Measurements from ENCODE around the gene KIF20B. TPM values are rescaled to one million over a fixed set of nuclear protein-coding genes. Genes with fewer than 3 reads are reported as not detected.

The KIF20B gene
- total and polyA plus RNA-seq, 2 of the 13 experiments (the other 11 are each of a cell fraction or from before 2014, with no cell fraction given), result 3.5 to 38.6 TPM

DNA sequence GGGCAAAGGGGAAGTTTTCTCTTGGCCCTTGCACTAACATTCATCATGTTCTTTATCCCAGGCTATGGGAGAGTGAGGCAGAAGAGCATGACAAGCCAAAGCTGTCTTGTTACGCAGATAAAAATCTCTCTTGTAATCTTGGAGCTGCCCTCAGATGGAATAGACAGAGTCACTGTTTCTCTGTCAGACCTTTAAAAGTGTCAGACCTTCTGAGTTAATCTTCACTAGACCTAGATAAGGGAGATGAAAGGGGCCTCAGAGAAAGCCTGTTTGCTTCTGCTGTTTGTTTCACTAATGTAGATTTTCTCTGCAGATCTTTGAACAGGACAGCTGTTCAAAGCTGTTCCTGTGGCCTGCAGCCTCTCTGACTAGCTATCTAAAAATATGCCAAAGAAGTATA lies 112.9 kb downstream of the KIF20B start (continued):
- no peak for TF ChIP-seq HMGXB3 (CRISPR knock-in tag; IDR thresholded peaks at IDR 0.05; ENCODE audit: borderline replicate concordance)
- no peak for TF ChIP-seq ZNF879 (CRISPR knock-in tag; IDR thresholded peaks at IDR 0.05)
- TF ChIP-seq REXO4 (CRISPR knock-in tag; IDR thresholded peaks at IDR 0.05; ENCODE audit: borderline replicate concordance), result no peak
- TF ChIP-seq ZNF609 (CRISPR knock-in tag; IDR thresholded peaks at IDR 0.05; ENCODE audit: borderline replicate concordance), result no peak
- TF ChIP-seq, protein P1, sequence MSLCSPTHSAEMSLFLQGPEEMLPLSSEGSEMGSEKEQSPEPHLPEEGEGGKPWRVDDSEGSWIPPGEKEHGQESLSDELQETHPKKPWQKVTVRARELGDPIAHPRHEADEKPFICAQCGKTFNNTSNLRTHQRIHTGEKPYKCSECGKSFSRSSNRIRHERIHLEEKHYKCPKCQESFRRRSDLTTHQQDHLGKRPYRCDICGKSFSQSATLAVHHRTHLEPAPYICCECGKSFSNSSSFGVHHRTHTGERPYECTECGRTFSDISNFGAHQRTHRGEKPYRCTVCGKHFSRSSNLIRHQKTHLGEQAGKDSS (CRISPR knock-in tag; IDR thresholded peaks at IDR 0.05; ENCODE audit: borderline replicate concordance, low read depth), result no peak
- no peak for TF ChIP-seq BHLHE40 (IDR thresholded peaks at IDR 0.05; ENCODE audit: low read length)
- TF ChIP-seq MAFF (IDR thresholded peaks at IDR 0.05; ENCODE audit: low read depth, low read length), result no peak
- TF ChIP-seq ZNF646 (CRISPR knock-in tag; IDR thresholded peaks at IDR 0.05), result no peak
- no peak for TF ChIP-seq ZZZ3 (CRISPR knock-in tag; IDR thresholded peaks at IDR 0.05; ENCODE audit: borderline replicate concordance)
- TF ChIP-seq ZNF430 (CRISPR knock-in tag; IDR thresholded peaks at IDR 0.05), result no peak
- TF ChIP-seq, protein P2, sequence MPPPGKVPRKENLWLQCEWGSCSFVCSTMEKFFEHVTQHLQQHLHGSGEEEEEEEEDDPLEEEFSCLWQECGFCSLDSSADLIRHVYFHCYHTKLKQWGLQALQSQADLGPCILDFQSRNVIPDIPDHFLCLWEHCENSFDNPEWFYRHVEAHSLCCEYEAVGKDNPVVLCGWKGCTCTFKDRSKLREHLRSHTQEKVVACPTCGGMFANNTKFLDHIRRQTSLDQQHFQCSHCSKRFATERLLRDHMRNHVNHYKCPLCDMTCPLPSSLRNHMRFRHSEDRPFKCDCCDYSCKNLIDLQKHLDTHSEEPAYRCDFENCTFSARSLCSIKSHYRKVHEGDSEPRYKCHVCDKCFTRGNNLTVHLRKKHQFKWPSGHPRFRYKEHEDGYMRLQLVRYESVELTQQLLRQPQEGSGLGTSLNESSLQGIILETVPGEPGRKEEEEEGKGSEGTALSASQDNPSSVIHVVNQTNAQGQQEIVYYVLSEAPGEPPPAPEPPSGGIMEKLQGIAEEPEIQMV (CRISPR knock-in tag; IDR thresholded peaks at IDR 0.05; ENCODE audit: low read depth), result no peak
